EL (cell line): ENCODE measurements around the gene BANF2.
"Not testable (repeated sequence)": the region's sequence is repeated elsewhere in the genome, so short reads cannot be mapped to it uniquely, and the experiment has no call there.

Experiments
- DNase-seq: peaks from one replicate; pipeline ENCODE4 v3.0.0-alpha.2; 2016

BANF2 gene

DNA sequence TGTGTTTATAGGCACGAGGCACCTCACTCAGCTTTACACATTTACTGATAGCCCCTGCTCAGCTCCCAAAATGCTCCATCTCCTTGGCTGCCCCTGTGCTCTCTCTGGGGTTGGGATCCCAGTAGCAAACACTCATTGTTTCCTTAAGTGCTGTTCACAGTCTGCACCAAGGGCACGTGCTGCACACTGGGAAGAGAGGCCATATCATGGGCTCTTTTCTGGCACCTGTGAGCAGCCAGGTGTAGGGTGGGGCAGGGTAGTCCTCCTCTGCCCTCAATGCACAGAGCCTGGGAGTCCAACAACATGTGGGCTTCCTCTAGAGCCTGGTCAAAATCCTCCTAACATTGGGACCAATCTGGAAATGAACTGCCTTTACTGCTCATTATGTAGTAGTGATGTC lies 67.9 kb downstream of the BANF2 start:
- no peak for DNase-seq

DNA sequence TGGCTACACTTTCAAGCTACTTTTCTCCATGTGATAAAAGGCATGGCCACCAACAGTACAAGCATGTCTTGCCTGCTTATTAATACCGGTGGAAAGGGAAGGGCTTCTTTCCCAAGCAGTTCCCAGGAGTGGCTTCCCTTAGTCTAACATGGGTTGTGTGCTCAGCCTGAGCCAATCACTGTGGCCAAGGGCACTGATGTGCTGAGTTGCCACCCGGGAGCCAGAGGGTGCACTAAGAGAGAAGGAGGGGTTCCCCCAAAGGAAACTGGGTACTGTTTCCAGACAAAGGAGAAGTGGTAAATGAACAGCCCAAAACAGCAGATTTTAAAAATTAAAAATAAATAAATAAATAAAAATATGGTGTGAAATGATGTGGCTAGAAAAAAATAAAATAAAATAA lies 68.5 kb downstream of the BANF2 start:
- no peak for DNase-seq

DNA sequence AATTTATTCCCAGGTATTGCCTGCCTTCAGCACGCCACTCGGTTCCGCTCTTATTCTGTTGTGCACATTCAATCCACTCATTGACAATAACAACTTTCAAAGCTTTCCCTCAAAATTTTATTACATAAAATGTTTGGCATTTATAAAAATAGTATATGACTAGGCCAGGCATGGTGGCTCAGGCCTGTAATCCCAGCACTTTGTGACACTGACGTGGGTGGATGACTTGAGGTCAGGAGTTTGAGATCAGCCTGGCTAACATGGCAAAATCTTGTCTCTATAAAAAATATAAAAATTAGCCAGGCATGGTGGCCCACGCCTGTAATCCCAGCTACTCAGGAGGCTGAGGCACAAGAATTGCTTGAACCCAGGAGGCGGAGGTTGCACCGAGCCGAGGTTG lies 70.0 kb downstream of the BANF2 start:
- DNase-seq, result not testable (repeated sequence)

DNA sequence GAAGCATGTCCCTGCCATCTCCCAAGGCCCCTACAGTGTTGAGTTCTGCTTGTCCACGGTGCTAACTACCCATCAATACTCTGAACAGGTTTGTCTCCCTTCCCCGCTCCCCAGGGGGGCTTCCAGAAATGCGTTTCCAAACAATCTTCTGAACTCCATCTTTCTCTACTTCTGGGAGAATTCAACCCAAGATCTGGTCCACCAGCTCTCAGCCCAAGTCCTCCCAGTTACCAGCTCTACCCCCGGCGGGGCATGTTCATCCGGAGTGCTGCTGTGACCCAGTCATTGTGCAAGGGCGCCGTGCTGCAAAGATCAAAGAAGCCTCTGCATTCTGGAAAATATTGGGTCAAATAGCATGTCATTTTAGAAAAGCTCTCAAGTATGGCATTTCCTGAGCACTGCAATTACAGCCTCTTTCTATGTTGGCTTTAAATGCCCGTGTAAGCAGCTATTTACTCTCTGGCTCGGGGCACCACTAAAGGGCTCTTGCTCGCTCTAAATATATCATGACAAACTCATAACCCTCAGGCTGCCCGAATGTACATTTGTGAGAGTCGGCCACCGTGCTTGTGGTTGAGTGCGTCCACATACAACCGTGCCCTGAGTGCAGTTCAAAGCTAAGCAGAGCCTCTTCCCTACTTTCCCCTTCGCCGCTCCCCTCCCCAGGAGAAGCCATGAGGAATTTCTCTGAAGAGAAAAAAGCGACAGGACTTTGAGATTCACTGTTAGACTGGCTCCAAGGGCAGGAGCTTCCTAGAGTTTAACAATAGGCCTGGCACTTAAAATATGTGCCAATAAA lies 71.6 kb downstream of the BANF2 start:
- DNase-seq, result no peak

DNA sequence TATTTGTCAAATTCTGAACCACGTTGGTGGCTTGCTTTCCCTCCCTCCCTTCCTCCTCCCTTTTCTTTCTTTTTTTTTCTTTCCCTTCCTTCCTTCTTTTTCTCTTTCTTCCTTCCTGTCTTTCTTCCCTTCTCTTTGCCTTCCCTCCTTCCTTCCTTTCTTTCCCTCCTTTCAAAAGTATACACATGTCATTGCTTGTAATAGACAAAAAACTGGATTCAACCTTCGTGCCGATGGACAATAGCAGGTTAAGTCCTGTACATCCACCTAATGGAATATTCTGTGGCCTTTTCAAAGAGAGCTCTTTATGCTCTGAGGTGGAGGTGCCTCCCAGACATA lies 72.2 kb downstream of the BANF2 start:
- DNase-seq, result no peak

DNA sequence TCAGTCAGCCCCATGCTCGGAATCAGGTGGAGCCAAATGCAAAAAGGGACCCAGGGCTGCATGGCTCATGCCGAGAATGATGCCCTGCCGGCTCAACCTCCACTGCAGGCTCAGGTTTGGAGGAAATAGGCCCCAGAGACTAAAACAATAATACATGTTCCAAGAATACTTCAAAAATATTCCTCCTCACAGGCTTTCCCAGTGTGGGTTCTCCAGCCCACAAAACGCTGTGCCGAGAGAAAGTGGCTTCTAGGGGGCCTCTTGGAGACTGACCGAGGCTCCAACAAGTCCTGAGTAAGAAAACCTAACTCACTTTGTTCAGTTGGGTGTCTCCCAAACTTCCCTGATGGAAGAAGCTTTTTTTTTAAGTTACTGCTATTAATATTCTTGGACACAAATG lies 73.9 kb downstream of the BANF2 start:
- no peak for DNase-seq

DNA sequence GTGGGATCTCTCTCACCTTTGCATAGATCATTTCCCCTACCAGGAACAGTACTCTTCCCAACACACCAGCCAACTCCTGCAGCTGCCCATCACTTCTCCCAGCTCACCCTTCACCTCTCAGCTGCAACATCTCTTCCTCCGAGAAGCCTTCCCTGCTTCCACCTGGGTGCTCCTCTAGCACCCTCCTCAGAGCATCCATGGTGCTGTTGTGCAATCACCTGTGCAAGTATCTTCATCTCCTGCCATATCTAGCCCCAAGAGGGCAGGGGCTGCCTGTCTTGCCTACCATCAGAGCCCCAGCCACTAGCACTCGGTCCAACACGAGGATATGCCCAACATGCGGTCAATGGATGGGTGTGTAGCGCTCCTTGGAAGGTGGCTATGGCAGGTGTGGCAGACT lies 75.8 kb downstream of the BANF2 start:
- DNase-seq, result no peak

DNA sequence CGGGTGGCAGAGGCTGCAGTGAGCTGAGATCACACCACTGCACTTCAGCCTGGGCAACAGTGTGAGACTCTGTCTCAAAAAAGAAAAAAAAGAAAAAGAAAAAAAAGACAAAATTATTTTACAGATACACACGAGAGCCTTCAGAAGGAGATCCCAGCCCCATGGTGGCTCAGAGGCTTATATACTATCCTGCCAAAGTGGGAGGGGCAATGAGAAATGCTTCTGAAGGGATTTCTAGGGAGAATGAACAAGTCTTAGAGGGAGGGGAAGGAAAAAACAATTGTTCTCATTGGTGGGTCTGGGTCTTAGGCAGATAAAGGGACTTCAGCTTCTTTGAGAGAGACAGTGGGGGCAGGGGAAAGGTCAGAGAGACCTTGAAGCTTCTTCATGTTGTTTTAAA lies 76.8 kb downstream of the BANF2 start:
- no peak for DNase-seq

DNA sequence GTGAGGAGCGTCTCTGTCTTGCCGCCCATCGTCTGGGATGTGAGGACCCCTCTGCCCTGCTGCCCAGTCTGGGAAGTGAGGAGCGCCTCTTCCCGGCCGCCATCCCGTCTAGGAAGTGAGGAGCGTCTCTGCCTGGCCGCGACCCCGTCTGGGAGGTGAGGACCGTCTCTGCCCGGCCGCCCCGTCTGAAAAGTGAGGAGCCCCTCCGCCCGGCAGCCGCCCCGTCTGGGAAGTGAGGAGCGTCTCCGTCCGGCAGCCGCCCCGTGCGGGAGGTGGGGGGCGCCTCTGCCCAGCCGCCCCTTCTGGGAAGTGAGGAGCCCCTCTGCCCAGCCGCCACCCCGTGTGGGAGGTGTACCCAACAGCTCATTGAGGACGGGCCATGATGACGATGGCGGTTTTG lies 79.2 kb downstream of the BANF2 start:
- not testable (repeated sequence) for DNase-seq

DNA sequence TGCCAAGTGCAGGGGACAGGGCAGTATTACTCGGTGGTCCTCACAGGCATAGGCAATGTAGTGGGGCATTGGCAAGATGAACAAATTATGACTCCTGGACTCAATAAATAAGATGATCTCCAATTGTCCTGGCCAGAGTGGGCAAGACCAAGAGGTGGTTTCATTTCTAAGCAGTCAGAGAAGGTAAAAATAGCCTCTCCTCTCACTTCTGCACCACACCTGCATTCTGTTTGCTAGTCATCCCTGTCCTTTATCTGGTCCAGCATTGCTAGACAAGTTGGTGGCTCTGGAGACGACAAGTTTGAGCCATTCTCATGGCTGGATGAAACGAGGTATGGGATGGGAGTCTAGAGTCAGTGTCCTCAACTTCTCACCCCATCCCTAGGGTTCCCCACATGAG lies 83.0 kb downstream of the BANF2 start:
- no peak for DNase-seq

DNA sequence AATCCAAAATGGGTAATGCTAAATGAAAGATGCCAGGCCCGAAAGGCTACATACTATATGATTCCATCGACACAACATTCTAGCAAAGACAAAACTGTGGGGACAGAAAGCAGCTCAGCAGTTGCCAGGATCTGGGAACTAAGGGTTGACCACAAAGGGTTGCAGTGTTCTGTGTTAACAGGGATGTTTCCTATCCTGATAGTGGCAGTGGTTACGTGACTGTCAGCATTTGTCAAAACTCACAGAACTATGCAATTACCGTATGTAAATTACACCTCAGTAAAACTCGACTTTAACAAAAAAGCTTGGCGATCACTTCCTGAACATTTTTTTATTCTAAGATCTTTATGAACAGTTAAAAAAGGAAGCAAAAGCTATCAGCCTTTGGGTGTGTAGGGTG lies 83.9 kb downstream of the BANF2 start:
- DNase-seq, result no peak

DNA sequence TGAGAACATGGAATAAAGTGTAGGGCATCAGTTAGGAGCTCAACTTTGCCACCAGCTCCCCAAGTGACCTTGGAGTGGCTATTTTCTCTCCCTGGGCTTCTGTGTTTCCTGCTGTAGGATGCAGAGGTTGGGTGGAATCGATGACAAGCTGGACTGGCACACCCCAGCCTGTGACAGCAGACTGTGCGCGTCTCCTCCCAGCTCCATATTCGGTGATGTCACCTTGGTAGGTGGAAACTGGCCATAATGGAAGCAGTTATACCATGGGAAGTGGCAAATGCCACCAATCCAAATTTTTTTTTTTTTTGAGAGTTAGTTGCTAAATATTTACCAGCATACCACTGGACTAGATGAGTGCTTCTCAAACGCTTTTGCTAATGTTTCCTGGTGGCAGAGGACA lies 85.2 kb downstream of the BANF2 start:
- DNase-seq, result no peak
